ENCODE data around the gene KCNRG. TPM values are rescaled to one million over a fixed set of nuclear protein-coding genes. Genes with fewer than 3 reads are reported as not detected.
A peak's percentile ranks its signal among the peaks of the same experiment; 100 is the strongest.

KCNRG gene
- total RNA-seq, 1 experiment from 2014 or later, result 1.1 TPM

DNA sequence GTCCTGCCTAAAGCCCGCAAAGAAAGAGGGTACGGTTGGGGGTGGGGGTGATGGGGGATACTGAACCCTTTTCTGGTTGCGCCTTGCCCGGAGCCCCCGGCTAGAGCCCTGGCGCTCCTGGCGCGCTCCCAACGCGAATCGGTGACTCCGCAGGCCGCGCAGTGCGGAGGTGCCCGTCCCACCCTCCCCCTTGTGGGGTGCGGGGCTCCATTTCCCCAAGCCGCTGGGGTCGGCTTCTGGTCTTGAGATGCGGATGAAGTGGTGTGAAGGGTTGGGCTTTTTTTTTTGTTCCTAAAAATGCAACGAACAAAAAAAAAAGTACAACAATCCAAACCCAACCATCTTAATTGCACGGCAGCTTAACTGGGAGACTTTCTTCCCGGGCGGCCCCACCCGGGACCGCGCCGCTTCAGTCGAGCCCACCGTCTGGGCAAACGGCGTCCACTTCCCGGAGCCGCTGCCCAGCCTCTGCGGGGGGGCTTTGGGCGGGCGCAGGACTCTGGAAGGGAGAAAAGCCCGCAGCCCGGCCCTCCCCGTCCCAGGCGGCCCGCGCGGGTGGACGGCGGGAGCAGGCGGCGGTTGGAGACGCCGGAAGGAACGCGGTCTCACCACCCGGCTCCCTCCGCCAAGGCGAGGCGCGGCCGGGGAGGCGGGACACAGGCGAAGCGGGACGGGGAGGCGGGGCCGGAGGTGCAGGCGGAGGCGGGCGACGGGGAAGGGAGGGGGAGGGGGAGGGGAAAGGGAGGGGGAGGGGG, 18.9 kb upstream of the KCNRG start (continued):
- TF ChIP-seq MYBL2 (CRISPR knock-in tag; IDR thresholded peaks at IDR 0.05) (0 out of 2 replicates have a peak, but pooled peaks have one; percentile 48), RELA (CRISPR knock-in tag; IDR thresholded peaks at IDR 0.05; ENCODE audit: borderline replicate concordance) (no peak), ETV6 (CRISPR knock-in tag; IDR thresholded peaks at IDR 0.05) (0 out of 2 replicates have a peak, but pooled peaks have one; percentile 24), FOXP1 (CRISPR knock-in tag; IDR thresholded peaks at IDR 0.05; ENCODE audit: borderline replicate concordance) (peak; percentile 12; the same call in 1 of the 2 replicates), EMX1 (CRISPR knock-in tag; IDR thresholded peaks at IDR 0.05) (no peak), NR3C1 (CRISPR knock-in tag; conservative IDR thresholded peaks at IDR 0.05; ENCODE audit: low read depth) (0 out of 2 replicates have a peak, but pooled peaks have one; percentile 1), ZNF263 (CRISPR knock-in tag; IDR thresholded peaks at IDR 0.05; ENCODE audit: low read depth) (no peak), ZNF423 (CRISPR knock-in tag; IDR thresholded peaks at IDR 0.05) (no peak), FOXK1 (CRISPR knock-in tag; IDR thresholded peaks at IDR 0.05) (0 out of 2 replicates have a peak, but pooled peaks have one; percentile 38)
- TF ChIP-seq, protein P1, sequence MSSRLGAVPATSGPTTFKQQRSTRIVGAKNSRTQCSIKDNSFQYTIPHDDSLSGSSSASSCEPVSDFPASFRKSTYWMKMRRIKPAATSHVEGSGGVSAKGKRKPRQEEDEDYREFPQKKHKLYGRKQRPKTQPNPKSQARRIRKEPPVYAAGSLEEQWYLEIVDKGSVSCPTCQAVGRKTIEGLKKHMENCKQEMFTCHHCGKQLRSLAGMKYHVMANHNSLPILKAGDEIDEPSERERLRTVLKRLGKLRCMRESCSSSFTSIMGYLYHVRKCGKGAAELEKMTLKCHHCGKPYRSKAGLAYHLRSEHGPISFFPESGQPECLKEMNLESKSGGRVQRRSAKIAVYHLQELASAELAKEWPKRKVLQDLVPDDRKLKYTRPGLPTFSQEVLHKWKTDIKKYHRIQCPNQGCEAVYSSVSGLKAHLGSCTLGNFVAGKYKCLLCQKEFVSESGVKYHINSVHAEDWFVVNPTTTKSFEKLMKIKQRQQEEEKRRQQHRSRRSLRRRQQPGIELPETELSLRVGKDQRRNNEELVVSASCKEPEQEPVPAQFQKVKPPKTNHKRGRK (CRISPR knock-in tag; IDR thresholded peaks at IDR 0.05; ENCODE audit: borderline replicate concordance), result no peak
- TF ChIP-seq, protein P2, sequence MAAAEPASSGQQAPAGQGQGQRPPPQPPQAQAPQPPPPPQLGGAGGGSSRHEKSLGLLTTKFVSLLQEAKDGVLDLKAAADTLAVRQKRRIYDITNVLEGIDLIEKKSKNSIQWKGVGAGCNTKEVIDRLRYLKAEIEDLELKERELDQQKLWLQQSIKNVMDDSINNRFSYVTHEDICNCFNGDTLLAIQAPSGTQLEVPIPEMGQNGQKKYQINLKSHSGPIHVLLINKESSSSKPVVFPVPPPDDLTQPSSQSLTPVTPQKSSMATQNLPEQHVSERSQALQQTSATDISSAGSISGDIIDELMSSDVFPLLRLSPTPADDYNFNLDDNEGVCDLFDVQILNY (CRISPR knock-in tag; IDR thresholded peaks at IDR 0.05), result peak; percentile 85
- TF ChIP-seq, protein P3, sequence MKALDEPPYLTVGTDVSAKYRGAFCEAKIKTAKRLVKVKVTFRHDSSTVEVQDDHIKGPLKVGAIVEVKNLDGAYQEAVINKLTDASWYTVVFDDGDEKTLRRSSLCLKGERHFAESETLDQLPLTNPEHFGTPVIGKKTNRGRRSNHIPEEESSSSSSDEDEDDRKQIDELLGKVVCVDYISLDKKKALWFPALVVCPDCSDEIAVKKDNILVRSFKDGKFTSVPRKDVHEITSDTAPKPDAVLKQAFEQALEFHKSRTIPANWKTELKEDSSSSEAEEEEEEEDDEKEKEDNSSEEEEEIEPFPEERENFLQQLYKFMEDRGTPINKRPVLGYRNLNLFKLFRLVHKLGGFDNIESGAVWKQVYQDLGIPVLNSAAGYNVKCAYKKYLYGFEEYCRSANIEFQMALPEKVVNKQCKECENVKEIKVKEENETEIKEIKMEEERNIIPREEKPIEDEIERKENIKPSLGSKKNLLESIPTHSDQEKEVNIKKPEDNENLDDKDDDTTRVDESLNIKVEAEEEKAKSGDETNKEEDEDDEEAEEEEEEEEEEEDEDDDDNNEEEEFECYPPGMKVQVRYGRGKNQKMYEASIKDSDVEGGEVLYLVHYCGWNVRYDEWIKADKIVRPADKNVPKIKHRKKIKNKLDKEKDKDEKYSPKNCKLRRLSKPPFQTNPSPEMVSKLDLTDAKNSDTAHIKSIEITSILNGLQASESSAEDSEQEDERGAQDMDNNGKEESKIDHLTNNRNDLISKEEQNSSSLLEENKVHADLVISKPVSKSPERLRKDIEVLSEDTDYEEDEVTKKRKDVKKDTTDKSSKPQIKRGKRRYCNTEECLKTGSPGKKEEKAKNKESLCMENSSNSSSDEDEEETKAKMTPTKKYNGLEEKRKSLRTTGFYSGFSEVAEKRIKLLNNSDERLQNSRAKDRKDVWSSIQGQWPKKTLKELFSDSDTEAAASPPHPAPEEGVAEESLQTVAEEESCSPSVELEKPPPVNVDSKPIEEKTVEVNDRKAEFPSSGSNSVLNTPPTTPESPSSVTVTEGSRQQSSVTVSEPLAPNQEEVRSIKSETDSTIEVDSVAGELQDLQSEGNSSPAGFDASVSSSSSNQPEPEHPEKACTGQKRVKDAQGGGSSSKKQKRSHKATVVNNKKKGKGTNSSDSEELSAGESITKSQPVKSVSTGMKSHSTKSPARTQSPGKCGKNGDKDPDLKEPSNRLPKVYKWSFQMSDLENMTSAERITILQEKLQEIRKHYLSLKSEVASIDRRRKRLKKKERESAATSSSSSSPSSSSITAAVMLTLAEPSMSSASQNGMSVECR (CRISPR knock-in tag; IDR thresholded peaks at IDR 0.05; ENCODE audit: borderline replicate concordance), result 0 out of 2 replicates have a peak, but pooled peaks have one; percentile 52
- TF ChIP-seq, protein P4, sequence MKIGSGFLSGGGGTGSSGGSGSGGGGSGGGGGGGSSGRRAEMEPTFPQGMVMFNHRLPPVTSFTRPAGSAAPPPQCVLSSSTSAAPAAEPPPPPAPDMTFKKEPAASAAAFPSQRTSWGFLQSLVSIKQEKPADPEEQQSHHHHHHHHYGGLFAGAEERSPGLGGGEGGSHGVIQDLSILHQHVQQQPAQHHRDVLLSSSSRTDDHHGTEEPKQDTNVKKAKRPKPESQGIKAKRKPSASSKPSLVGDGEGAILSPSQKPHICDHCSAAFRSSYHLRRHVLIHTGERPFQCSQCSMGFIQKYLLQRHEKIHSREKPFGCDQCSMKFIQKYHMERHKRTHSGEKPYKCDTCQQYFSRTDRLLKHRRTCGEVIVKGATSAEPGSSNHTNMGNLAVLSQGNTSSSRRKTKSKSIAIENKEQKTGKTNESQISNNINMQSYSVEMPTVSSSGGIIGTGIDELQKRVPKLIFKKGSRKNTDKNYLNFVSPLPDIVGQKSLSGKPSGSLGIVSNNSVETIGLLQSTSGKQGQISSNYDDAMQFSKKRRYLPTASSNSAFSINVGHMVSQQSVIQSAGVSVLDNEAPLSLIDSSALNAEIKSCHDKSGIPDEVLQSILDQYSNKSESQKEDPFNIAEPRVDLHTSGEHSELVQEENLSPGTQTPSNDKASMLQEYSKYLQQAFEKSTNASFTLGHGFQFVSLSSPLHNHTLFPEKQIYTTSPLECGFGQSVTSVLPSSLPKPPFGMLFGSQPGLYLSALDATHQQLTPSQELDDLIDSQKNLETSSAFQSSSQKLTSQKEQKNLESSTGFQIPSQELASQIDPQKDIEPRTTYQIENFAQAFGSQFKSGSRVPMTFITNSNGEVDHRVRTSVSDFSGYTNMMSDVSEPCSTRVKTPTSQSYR (CRISPR knock-in tag; IDR thresholded peaks at IDR 0.05), result 0 out of 2 replicates have a peak, but pooled peaks have one; percentile 16
- TF ChIP-seq, protein P5, sequence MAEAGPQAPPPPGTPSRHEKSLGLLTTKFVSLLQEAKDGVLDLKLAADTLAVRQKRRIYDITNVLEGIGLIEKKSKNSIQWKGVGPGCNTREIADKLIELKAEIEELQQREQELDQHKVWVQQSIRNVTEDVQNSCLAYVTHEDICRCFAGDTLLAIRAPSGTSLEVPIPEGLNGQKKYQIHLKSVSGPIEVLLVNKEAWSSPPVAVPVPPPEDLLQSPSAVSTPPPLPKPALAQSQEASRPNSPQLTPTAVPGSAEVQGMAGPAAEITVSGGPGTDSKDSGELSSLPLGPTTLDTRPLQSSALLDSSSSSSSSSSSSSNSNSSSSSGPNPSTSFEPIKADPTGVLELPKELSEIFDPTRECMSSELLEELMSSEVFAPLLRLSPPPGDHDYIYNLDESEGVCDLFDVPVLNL (CRISPR knock-in tag; IDR thresholded peaks at IDR 0.05; ENCODE audit: borderline replicate concordance, low read depth), result no peak
- TF ChIP-seq, protein P6, sequence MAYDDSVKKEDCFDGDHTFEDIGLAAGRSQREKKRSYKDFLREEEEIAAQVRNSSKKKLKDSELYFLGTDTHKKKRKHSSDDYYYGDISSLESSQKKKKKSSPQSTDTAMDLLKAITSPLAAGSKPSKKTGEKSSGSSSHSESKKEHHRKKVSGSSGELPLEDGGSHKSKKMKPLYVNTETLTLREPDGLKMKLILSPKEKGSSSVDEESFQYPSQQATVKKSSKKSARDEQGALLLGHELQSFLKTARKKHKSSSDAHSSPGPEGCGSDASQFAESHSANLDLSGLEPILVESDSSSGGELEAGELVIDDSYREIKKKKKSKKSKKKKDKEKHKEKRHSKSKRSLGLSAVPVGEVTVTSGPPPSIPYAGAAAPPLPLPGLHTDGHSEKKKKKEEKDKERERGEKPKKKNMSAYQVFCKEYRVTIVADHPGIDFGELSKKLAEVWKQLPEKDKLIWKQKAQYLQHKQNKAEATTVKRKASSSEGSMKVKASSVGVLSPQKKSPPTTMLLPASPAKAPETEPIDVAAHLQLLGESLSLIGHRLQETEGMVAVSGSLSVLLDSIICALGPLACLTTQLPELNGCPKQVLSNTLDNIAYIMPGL (CRISPR knock-in tag; IDR thresholded peaks at IDR 0.05), result peak; percentile 61; the same call in 1 of the 2 replicates

Data from WTC11 (cell line).